ENCODE data around the gene APOC3.

Gene APOC3

GRCh38 chr11:116882386-116882785, 52.7 kb downstream of the APOC3 start:
- Histone ChIP-seq H2AFZ (ENCODE audit: low read length) (no peak overlapping the region), H3K18ac (ENCODE audit: low read length) (no peak overlapping the region), H3K4ac (ENCODE audit: low read length) (no peak overlapping the region), H2BK120ac (ENCODE audit: low read depth, low read length) (no peak overlapping the region), H3K9me3 (replicated peaks in 1 of 2; ENCODE audit: control insufficient read depth in 2 of 2, insufficient read depth in 1 of 2, low read depth in 1 of 2, low read length in 2 of 2) (no peaks in the 10 kb centered on the region), H3K9ac (ENCODE audit: low read depth, low read length, poor library complexity) (no peak overlapping the region), H3K27me3 (ENCODE audit: control insufficient read depth in 3 of 3, insufficient read depth in 3 of 3, low read depth in 1 of 3, low read length in 3 of 3) (no peaks in the 10 kb centered on the region), H3K4me3 (ENCODE audit: low read length in 2 of 2) (no peak overlapping the region), H2BK5ac (ENCODE audit: low read length) (no peak overlapping the region), H2BK15ac (ENCODE audit: low read length) (no peak overlapping the region), H2AK5ac (ENCODE audit: low read depth, low read length) (no peak overlapping the region), H3K27ac (replicated peaks; ENCODE audit: low read length) (no peak overlapping the region), H3K4me1 (ENCODE audit: control insufficient read depth in 2 of 2, insufficient read depth in 1 of 2, low read depth in 1 of 2, low read length in 2 of 2) (no peaks in the 10 kb centered on the region), H4K8ac (ENCODE audit: low read depth, low read length) (no peak overlapping the region), H3K4me2 (ENCODE audit: insufficient read depth, low read length, poor library complexity, severe bottlenecking) (no peak overlapping the region), H3K14ac (ENCODE audit: low read length) (no peak overlapping the region), H4K91ac (ENCODE audit: low read depth, low read length, poor library complexity) (no peak overlapping the region), H3K79me1 (ENCODE audit: low read depth, low read length) (no peaks in the 10 kb centered on the region), H3K23ac (ENCODE audit: low read depth, low read length, poor library complexity) (no peak overlapping the region), H3K36me3 (replicated peaks in 1 of 2; ENCODE audit: control insufficient read depth in 2 of 2, insufficient read depth in 2 of 2, low read length in 2 of 2) (peaks cover 0 to 4% of the 10 kb centered on the region in 2 donors), H2BK12ac (ENCODE audit: low read length) (no peak overlapping the region)
- DNase-seq (ENCODE audit: low spot score), result no peak

All from neuronal stem cell (in vitro differentiated cells).